Fibroblast of lung (primary cell): Measurements from ENCODE around the gene FBXL14. TPM values are rescaled to one million over a fixed set of nuclear protein-coding genes. Genes with fewer than 3 reads are reported as not detected.

ENCODE experiments used
- DNase-seq, 2 donors: peaks; one replicate each; pipeline versions ENCODE4 v3.0.0 to v3.0.0-alpha.2; 2010; ENCODE audit warnings: low read depth in 2 of 2
- H2AFZ ChIP-seq: 2 replicates; pipeline ENCODE4 v1.5.1; 2012; ENCODE audit warnings: low read length, control low read depth, inconsistent platforms
- H3K27ac ChIP-seq: 2 replicates; pipeline ENCODE4 v1.5.1; 2011; ENCODE audit warnings: low read length, control low read depth; ENCODE audit not compliant: insufficient read depth
- H3K27me3 ChIP-seq: 2 replicates; pipeline ENCODE4 v1.5.1; 2011; ENCODE audit warnings: mild to moderate bottlenecking, low read length; ENCODE audit not compliant: control insufficient read depth, insufficient read depth
- H3K36me3 ChIP-seq: 2 replicates; pipeline ENCODE4 v1.5.1; 2011; ENCODE audit warnings: low read length; ENCODE audit not compliant: control insufficient read depth, insufficient read depth
- H3K4me1 ChIP-seq: 2 replicates; pipeline ENCODE4 v1.5.1; 2011; ENCODE audit warnings: low read length; ENCODE audit not compliant: control insufficient read depth, insufficient read depth; ENCODE audit errors: extremely low read depth
- H3K4me2 ChIP-seq: 2 replicates; pipeline ENCODE4 v1.5.1; 2011; ENCODE audit warnings: low read length, control low read depth; ENCODE audit not compliant: insufficient read depth; ENCODE audit errors: extremely low read depth
- H3K4me3 ChIP-seq, 4 experiments: fragments of 200-600 bp in 1 of 4; sonication (generic) in 1 of 4; replicated peaks in 1 of 4; 2 replicates each; pipeline ENCODE4 v1.5.1; 2011 to 2016; ENCODE audit warnings: low read length in 4 of 4, low read depth in 3 of 4, mild to moderate bottlenecking in 3 of 4, control low read depth in 2 of 4, inconsistent platforms in 1 of 4, mixed read lengths in 1 of 4; ENCODE audit not compliant: insufficient read depth in 1 of 4; ENCODE audit errors: control extremely low read depth in 1 of 4
- H3K79me2 ChIP-seq: 2 replicates; pipeline ENCODE4 v1.5.1; 2012; ENCODE audit warnings: mild to moderate bottlenecking, low read length, inconsistent platforms; ENCODE audit not compliant: control insufficient read depth, insufficient read depth
- H3K9ac ChIP-seq: 2 replicates; pipeline ENCODE4 v1.5.1; 2011; ENCODE audit warnings: mild to moderate bottlenecking, low read length, control low read depth; ENCODE audit not compliant: insufficient read depth
- H3K9me3 ChIP-seq: 2 replicates; pipeline ENCODE4 v1.5.1; 2012; ENCODE audit warnings: low read depth, low read length; ENCODE audit not compliant: control insufficient read depth, insufficient read depth
- H4K20me1 ChIP-seq: 2 replicates; pipeline ENCODE4 v1.5.1; 2011; ENCODE audit warnings: low read length; ENCODE audit not compliant: control insufficient read depth, insufficient read depth; ENCODE audit errors: extremely low read depth
- EZH2 ChIP-seq: IDR thresholded peaks from 2 replicates; pipeline ENCODE4 v1.5.1; 2012; ENCODE audit warnings: low read length, control low read depth, mild to moderate bottlenecking; ENCODE audit errors: missing control alignments
- polyA plus RNA-seq, 2 donors: library from polyadenylated mRNA; depleted of rRNA in 1 of 2; stranded (reverse) in 1 of 2; unstranded in 1 of 2; fragments of >200 nt; gene quantifications; 2 replicates each; pipeline ENCODE4 v1.2.1, GENCODE V29; 2011 to 2012; ENCODE audit warnings: missing spikeins in 1 of 2
- total RNA-seq: library from RNA; depleted of rRNA; stranded (reverse); fragments of >200 nt; gene quantifications from 2 replicates; pipeline ENCODE4 v1.2.1, GENCODE V29; 2014
- TF ChIP-seq, protein P1 (sequence below), 2 donors: IDR thresholded peaks in 1 of 2; conservative IDR thresholded peaks in 1 of 2; 1 replicate in 1 of 2; 2 replicates in 1 of 2; pipeline ENCODE4 v1.5.1; 2011 to 2012; ENCODE audit warnings: low read length in 2 of 2, control low read depth in 1 of 2, inconsistent platforms in 1 of 2, low read depth in 1 of 2, mild to moderate bottlenecking in 1 of 2

Gene FBXL14
- total and polyA plus RNA-seq, 2 donors (not counting 1 experiment from before 2014, with no cell fraction given) = 2.6 to 6.4 TPM

DNA sequence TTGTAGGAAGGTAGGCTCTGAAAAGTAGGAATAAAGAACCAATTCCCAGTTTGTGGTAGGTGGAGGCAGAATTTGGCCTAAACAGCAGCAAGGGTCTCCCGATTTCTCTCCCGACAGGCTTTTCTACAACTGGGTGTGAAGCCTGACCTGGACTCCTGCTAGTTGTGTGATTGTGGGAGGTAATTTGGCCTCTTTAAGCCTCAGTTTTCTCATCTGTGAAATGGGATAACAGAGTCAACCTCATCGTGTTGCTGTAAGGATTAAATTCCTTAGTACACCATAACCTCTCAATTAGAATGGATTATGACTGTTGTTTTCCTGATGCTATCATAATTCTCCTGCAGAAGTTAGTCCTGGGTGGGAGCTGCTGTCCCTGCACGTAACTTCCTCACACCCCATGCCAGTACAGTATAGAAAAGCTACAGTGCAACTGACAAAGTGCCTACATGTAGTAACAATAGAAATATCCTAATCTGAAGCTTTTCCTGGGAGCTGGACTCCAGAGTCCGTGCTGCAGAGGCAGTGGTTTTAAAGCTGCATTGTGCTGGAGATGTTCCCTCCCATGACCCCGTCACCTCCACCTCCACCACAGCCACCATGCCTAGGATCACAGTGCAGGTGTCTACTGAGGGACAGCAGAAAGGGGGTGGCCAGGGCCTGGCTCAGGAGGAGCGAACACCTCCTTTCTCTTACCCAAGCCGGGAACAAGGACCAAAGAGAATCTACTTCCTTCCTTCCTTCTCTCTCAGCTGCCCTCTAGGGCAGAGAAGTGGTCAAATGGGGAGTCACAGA is 76.5 kb downstream of the FBXL14 start:
- no peaks in the 10 kb centered on the region for H3K79me2 ChIP-seq
- no peaks in the 10 kb centered on the region for H3K27me3 ChIP-seq
- DNase-seq = no peak
- no peak overlapping the region for H2AFZ ChIP-seq
- H3K4me2 ChIP-seq = no peak overlapping the region
- H4K20me1 ChIP-seq = no peaks in the 10 kb centered on the region
- H3K9me3 ChIP-seq = no peaks in the 10 kb centered on the region
- H3K9ac ChIP-seq = no peak overlapping the region
- TF ChIP-seq EZH2 = no peak
- TF ChIP-seq, protein P1, sequence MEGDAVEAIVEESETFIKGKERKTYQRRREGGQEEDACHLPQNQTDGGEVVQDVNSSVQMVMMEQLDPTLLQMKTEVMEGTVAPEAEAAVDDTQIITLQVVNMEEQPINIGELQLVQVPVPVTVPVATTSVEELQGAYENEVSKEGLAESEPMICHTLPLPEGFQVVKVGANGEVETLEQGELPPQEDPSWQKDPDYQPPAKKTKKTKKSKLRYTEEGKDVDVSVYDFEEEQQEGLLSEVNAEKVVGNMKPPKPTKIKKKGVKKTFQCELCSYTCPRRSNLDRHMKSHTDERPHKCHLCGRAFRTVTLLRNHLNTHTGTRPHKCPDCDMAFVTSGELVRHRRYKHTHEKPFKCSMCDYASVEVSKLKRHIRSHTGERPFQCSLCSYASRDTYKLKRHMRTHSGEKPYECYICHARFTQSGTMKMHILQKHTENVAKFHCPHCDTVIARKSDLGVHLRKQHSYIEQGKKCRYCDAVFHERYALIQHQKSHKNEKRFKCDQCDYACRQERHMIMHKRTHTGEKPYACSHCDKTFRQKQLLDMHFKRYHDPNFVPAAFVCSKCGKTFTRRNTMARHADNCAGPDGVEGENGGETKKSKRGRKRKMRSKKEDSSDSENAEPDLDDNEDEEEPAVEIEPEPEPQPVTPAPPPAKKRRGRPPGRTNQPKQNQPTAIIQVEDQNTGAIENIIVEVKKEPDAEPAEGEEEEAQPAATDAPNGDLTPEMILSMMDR (conservative IDR thresholded peaks at IDR 0.05 in 1 of 2, IDR thresholded peaks at IDR 0.05 in 1 of 2; ENCODE audit: low read depth in 1 of 2, low read length in 2 of 2) = no peak
- H3K36me3 ChIP-seq = no peaks in the 10 kb centered on the region
- no peak overlapping the region for H3K27ac ChIP-seq
- H3K4me1 ChIP-seq = peaks cover 12% of the 10 kb centered on the region
- H3K4me3 ChIP-seq = no peak overlapping the region

DNA sequence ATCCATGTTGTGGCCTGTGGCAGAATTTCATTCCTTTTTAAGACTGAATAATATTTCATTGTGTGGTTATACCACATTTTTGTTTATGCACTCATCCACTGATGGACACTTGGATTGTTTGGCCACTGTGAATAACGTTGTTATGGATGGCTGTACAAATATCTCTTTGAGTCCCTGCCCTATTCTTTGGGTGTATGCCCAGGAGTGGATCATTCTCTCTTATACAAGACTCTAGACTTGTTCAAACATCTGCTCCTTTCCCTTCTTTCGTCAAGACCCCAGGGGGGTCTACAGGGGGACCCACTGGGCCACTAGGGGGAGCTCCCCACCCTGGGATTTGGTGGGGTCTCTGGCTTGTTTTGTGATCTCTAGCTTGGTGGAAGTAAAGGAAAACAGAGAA is 77.4 kb downstream of the FBXL14 start:
- Histone ChIP-seq H3K9me3 (no peaks in the 10 kb centered on the region), H3K79me2 (no peaks in the 10 kb centered on the region), H3K9ac (no peak overlapping the region), H3K36me3 (no peaks in the 10 kb centered on the region), H3K4me2 (no peak overlapping the region), H3K27me3 (no peaks in the 10 kb centered on the region), H2AFZ (no peak overlapping the region), H3K4me1 (peaks cover 12% of the 10 kb centered on the region), H4K20me1 (no peaks in the 10 kb centered on the region), H3K4me3 (no peak overlapping the region), H3K27ac (no peak overlapping the region)
- peak; percentile 87 to 94 for DNase-seq
- TF ChIP-seq, protein P1 (conservative IDR thresholded peaks at IDR 0.05 in 1 of 2, IDR thresholded peaks at IDR 0.05 in 1 of 2; ENCODE audit: low read depth in 1 of 2, low read length in 2 of 2) = peak; percentile 45 to 46
- TF ChIP-seq EZH2 = no peak

Other genes starting within 250 kb of the FBXL14 start
- 40.3 and 105 TPM in 2 replicates for gene WNT5B, start 34.6 kb upstream of the FBXL14 start, total RNA-seq
- gene WNT5B, start 34.6 kb upstream of the FBXL14 start, polyA plus RNA-seq = 46.9 and 86.1 TPM in 2 replicates
- gene ADIPOR2, start 96.5 kb upstream of the FBXL14 start, total RNA-seq = 29.8 and 46.1 TPM in 2 replicates
- 33.5 and 43.1 TPM in 2 replicates for gene ADIPOR2, start 96.5 kb upstream of the FBXL14 start, polyA plus RNA-seq
- not detected in 2 replicates for gene LRTM2, start 226.0 kb upstream of the FBXL14 start, total RNA-seq
- not detected in 2 replicates for gene LRTM2, start 226.0 kb upstream of the FBXL14 start, polyA plus RNA-seq